Liver (tissue), 3 donors: Measurements from ENCODE around the gene HEPHL1.

Source experiments
- CTCF ChIP-seq: fragments of 150-350 bp; IDR thresholded peaks from 2 replicates; pipeline ENCODE4 v1.5.1; 2017; ENCODE audit warnings: improper control_type of control experiment, low read depth, low read length; ENCODE audit not compliant: missing input control
- FOXA1 ChIP-seq: IDR thresholded peaks from 2 replicates; pipeline ENCODE4 v1.6.1; 2016; ENCODE audit warnings: antibody characterized with exemption
- NR2F2 ChIP-seq: IDR thresholded peaks from 2 replicates; pipeline ENCODE4 v1.6.1; 2016; ENCODE audit warnings: antibody characterized with exemption
- TF ChIP-seq, protein P1 (sequence below): IDR thresholded peaks from 2 replicates; pipeline ENCODE4 v1.6.1; 2016; ENCODE audit warnings: antibody characterized with exemption
- TF ChIP-seq, protein P2 (sequence below): IDR thresholded peaks from 2 replicates; pipeline ENCODE4 v1.6.1; 2016; ENCODE audit warnings: antibody characterized with exemption
- donor health status: healthy.
- donor health status: healthy.

- TF ChIP-seq, protein P1, sequence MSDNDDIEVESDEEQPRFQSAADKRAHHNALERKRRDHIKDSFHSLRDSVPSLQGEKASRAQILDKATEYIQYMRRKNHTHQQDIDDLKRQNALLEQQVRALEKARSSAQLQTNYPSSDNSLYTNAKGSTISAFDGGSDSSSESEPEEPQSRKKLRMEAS = no peak
- no peak for TF ChIP-seq CTCF
- TF ChIP-seq FOXA1 = no peak
- no peak for TF ChIP-seq NR2F2
- TF ChIP-seq, protein P2, sequence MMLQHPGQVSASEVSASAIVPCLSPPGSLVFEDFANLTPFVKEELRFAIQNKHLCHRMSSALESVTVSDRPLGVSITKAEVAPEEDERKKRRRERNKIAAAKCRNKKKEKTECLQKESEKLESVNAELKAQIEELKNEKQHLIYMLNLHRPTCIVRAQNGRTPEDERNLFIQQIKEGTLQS = no peak
Measured at GRCh38 chr11:94030059-94030458, 8.9 kb downstream of the HEPHL1 start.
